ENCODE results near the gene GNRHR.
A peak's percentile ranks its signal among the peaks of the same experiment; 100 is the strongest.
"Not testable (repeated sequence)": the region's sequence is repeated elsewhere in the genome, so short reads cannot be mapped to it uniquely, and the experiment has no call there.

The GNRHR gene

GRCh38 chr4:67725981-67726380 lies 28.2 kb downstream of the GNRHR start:
- DNase-seq, result no peak

DNA sequence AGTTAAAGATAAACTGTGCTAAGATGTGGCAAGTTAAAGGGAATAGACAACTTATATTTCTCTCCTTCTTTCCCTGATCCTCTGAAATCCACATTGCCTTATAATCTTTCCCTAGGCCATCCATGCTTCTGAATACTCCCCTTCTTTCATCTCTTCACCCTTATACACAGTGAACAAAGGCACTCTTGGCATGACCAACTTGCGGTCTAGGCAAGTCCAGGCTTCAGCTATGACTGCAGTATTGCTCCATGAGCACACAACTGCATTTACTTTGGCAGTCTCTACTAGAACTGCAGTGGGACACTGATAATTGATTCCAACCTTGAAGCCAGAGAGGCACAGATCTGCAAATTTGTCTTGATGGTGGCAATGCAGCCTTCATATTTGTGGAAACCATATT lies 29.1 kb downstream of the GNRHR start:
- no peak for DNase-seq

DNA sequence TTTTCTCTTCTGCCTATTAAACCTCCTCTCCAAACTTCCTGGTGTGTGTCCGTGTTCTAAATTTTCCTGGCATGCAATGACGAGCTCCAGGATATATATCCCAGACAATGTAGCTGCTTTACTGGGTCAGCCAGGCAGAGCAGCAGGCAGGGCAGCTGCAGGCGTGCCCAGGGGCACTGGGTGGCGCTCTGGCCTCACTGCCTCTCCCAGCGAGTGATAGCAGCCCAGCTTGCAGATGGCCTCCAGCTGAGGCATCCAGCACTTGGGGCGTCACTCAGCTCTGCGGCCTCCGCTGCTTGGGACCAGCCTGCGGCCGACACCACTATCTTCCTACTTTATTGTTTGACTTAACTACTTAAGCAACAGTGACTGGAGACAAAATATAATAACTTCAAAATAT lies 30.2 kb downstream of the GNRHR start:
- DNase-seq, result no peak

GRCh38 chr4:67723341-67723740 lies 30.8 kb downstream of the GNRHR start:
- no peak for DNase-seq

DNA sequence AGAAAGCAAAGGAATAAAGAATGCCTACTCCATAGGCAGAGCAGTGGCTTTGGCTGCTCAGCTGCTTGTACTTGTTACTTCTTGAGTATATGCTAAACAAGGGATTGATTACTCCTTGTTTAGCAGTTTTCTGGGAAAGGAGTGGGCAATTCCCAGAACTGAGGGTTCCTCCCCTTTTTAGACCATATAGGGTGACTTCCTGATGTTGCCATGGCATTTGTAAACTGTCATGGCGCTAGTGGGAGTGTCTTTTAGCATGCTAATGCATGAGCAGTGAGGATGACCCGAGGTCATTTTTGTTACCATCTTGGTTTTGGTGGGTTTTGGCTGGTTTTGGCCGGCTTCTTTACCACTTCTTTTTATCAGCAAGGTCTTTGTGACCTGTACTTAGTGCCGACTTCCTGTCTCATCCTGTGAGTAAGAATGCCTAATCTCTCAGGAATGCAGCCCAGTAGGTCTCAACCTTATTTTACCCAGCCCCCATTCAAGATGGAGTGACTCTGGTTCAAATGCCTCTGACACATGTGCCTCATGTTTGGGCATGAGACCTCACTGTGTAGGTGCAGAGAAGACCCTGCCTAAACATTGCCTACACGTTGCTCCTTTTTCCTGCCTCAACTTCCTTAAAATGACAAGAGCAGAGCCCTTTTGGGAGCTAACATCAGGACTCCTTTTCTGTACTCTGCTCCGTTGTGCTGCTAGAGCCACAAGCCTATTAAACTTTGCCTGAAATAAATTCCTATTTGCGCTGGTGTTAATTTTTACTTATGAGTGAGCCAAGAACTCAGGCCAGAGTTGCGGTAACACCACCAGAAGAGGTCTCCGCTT lies 32.2 kb downstream of the GNRHR start:
- no peak for DNase-seq

GRCh38 chr4:67721315-67721769 lies 32.8 kb downstream of the GNRHR start:
- no peak for DNase-seq

GRCh38 chr4:67719953-67720617 lies 34.1 kb downstream of the GNRHR start:
- DNase-seq, result no peak

GRCh38 chr4:67718848-67719247 lies 35.3 kb downstream of the GNRHR start:
- DNase-seq, result no peak

DNA sequence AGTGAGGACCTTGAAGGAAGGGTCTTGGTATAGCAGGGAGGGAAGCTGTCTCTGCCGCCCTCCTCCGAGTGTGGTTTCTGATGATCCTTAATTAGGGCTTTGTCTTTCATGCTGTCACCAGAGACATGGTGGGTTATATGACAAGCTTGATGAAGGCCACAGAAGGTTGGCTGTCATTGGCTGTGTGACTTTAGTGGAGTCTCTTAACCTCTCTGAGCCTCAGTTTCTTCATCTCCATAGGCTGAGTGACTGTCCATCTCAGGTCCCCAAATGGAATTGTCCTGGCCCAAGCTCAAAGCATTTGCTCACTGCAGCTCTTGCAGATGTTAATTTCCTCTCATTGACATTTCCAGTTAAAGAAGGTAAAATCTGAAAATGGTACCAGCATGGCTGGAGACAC lies 36.6 kb downstream of the GNRHR start:
- DNase-seq, result no peak

DNA sequence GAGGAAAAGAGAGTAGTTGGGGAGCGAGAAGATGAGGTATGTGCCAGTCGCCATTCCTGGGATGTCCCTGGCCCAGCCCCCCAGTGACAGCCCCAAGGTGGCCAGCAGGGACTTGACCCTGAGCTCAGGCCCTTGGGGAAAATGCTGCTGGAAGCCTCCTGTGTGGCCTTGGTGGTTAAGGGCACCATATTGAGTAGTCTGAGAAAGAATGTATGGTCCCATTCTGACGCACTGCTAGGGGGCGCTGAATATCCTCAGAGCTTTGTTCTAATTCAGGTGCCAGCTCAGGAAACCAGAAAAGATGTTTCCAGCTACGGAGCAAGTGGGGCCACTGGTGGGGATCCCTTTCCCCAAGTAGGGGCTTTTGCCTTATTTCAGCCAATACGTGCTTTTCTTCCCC lies 39.2 kb downstream of the GNRHR start:
- DNase-seq, result no peak

DNA sequence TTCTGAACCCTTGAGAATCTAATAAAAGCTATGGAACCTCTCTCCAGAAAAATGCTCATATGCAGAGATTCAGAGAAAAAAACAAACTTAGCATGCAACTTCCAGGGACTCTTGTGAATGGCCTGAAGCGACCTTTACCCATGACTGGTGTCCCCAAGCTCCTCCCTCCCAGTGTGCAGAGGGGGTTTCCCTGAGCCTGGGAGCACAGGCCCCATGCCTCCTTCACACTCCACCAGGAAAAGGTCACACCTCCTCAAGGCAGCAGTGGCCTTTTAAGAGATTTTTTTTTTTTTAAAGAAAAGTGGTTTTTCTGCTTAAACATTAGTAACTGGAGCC lies 40.0 kb downstream of the GNRHR start:
- no peak for DNase-seq

- DNase-seq, result no peak
These were observed 40.5 kb downstream of the GNRHR start for GRCh38 chr4:67713529-67714247.

- DNase-seq, result no peak
These were observed 41.3 kb downstream of the GNRHR start for GRCh38 chr4:67712650-67713528.

DNA sequence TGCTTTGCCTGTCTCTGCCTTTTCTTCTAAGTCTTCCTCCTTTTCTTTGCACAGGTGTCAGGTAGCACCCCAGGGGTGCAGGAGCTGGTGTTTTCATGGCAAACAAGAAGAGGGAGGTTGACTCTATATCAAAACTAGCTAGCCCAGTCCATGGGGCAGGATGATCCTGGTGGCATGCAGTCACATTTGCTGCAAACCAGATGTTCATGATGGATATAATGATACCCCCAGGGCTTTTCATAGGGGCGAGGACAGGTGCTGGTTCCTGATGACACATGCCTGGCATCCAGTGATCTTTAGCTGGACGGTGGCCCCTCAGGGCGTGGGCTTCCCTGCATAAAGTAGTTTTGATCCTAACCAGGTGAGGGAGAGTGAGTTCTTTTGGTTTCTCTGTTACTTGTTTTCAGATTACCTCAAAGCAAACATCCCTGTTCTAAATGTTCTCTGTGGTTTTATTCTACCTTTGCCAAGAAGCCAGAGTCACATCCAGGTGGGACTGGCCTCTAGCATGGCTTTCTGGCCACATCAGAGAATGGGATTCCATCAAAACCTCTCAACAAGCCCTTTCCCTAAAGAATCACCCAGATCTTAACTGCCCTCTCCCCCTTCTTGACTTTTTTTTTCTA lies 42.1 kb downstream of the GNRHR start:
- no peak for DNase-seq

- DNase-seq, result not testable (repeated sequence)
These were observed 47.5 kb downstream of the GNRHR start for GRCh38 chr4:67706682-67707081.

- DNase-seq, result no peak
These were observed 49.3 kb downstream of the GNRHR start for GRCh38 chr4:67704843-67705242.

GRCh38 chr4:67702166-67702565 lies 52.0 kb downstream of the GNRHR start:
- DNase-seq, result no peak

- DNase-seq, result no peak
These were observed 52.7 kb downstream of the GNRHR start for GRCh38 chr4:67701517-67701850.

DNA sequence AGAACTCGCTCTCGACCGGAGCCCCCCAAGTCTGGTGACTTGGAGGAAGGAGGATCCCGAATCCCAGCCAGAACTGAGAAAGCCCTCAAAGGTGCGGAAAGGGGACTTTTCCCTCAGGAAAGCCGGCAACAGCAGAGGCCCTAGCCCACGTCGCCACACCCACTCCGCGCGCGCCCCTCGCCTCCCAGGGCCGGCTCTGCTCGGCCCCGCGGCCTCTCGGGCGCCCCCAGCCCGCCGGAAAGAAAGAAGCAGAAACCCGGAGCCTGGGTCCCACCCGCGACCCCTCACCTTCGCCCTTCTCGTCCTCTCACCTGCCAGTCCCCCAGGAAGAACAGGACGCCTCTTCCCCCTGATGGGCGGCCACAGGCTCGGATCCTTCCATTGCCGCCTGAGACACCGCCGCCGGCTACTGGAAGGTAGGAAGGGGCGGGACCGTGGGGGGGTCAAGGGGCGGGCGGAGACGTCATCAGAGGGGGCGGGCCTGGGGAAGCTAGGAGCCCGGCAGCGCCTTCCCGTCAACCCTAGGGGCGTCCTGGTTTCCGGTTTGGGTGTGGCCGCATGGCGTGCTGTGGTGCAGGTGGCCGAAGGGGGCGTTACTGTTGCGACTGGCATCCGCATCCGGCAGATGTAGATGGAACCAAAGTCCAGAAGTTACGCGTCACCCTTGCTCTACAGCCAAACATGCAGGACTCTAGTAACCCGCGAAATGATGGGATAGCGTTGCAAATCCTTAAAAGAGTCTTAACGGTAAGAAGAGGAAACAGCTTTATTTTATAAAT lies 53.3 kb downstream of the GNRHR start, which contains the start of gene UBA6:
TSS of gene UBA6 (minus strand) at position 418 of the 779 bp plus-strand sequence. CDS start at position 382, 36 bp downstream.
- DNase-seq, result peak; percentile 93

DNA sequence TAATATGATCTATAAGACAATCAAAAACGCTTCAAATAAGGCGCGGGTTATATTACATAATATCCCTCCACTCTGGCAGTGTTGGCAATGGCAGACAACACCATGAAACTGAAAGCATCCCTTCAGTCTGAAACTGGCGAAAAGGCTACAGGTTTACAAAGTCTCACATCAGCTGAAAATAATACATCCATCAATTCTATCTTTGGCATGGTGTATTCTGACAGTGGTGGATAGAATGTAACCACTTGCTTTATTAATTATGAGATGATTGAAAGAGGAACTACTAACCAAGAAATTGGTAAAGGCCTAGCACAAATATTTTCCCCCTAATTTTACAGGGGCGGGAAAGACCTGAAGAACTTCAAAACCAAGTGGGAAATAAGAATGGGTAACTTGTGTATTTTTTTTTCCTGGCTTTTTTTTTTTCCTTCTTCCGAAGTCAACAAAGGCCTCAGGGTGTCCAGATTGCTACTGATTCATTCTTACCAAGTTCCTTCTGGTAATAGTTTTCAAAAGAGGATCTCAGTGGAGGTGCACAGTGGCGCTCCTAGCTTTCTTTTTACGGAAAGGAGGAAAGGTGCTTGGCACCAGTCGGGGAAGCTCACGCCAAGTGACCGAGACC lies 54.0 kb downstream of the GNRHR start:
- DNase-seq, result no peak

GRCh38 chr4:67699603-67700002 lies 54.6 kb downstream of the GNRHR start:
- DNase-seq, result no peak

All from GDM1 (cell line).